HL-60 (cell line): ENCODE results near the gene SYNPO2.

Experiments
- GABPA ChIP-seq: IDR thresholded peaks from 2 replicates; pipeline ENCODE4 v1.6.1; 2012; ENCODE audit warnings: low read depth
- TF ChIP-seq, protein P1 (sequence below): IDR thresholded peaks from 2 replicates; pipeline ENCODE4 v1.6.1; 2012; ENCODE audit warnings: low read depth; ENCODE audit not compliant: insufficient replicate concordance

- no peak for TF ChIP-seq GABPA
- TF ChIP-seq, protein P1, sequence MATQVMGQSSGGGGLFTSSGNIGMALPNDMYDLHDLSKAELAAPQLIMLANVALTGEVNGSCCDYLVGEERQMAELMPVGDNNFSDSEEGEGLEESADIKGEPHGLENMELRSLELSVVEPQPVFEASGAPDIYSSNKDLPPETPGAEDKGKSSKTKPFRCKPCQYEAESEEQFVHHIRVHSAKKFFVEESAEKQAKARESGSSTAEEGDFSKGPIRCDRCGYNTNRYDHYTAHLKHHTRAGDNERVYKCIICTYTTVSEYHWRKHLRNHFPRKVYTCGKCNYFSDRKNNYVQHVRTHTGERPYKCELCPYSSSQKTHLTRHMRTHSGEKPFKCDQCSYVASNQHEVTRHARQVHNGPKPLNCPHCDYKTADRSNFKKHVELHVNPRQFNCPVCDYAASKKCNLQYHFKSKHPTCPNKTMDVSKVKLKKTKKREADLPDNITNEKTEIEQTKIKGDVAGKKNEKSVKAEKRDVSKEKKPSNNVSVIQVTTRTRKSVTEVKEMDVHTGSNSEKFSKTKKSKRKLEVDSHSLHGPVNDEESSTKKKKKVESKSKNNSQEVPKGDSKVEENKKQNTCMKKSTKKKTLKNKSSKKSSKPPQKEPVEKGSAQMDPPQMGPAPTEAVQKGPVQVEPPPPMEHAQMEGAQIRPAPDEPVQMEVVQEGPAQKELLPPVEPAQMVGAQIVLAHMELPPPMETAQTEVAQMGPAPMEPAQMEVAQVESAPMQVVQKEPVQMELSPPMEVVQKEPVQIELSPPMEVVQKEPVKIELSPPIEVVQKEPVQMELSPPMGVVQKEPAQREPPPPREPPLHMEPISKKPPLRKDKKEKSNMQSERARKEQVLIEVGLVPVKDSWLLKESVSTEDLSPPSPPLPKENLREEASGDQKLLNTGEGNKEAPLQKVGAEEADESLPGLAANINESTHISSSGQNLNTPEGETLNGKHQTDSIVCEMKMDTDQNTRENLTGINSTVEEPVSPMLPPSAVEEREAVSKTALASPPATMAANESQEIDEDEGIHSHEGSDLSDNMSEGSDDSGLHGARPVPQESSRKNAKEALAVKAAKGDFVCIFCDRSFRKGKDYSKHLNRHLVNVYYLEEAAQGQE, result no peak
Observed at GRCh38 chr4:118916691-118917289, 28.1 kb downstream of the SYNPO2 start.
